GM08714 (cell line): ENCODE measurements around the gene RNF213.
"Not testable (repeated sequence)": the region's sequence is repeated elsewhere in the genome, so short reads cannot be mapped to it uniquely, and the experiment has no call there.

ENCODE experiments used
- H3K4me3 ChIP-seq: fragments of 200-500 bp; sonication (Bioruptor generic); 2 replicates; pipeline ENCODE4 v1.5.1; 2014; ENCODE audit warnings: mild to moderate bottlenecking, low read length, inconsistent platforms
- ZNF274 ChIP-seq: IDR thresholded peaks from 2 replicates; pipeline ENCODE4 v1.6.1; 2012; ENCODE audit warnings: mild to moderate bottlenecking, low read depth, low read length

Gene RNF213

GRCh38 chr17:80397034-80397387, 136.4 kb downstream of the RNF213 start:
- no peak overlapping the region for H3K4me3 ChIP-seq
- TF ChIP-seq ZNF274, result no peak

- no peak for TF ChIP-seq ZNF274
Observed at GRCh38 chr17:80397686-80398085, 137.0 kb downstream of the RNF213 start.

GRCh38 chr17:80401086-80401485, 140.4 kb downstream of the RNF213 start:
- not testable (repeated sequence) for H3K4me3 ChIP-seq

More at GRCh38 chr17:80397686-80398085, 137.0 kb downstream of the RNF213 start:
- H3K4me3 ChIP-seq, result peak overlapping the region; percentile 37; the same call in 1 of the 2 replicates

GRCh38 chr17:80402102-80402501, 141.4 kb downstream of the RNF213 start:
- H3K4me3 ChIP-seq, result not testable (repeated sequence)

- no peak overlapping the region for H3K4me3 ChIP-seq
- TF ChIP-seq ZNF274, result no peak
Observed at GRCh38 chr17:80402959-80403358, 142.3 kb downstream of the RNF213 start.

- H3K4me3 ChIP-seq, result no peak overlapping the region
- TF ChIP-seq ZNF274, result no peak
Observed at GRCh38 chr17:80406146-80406545, 145.5 kb downstream of the RNF213 start.

GRCh38 chr17:80407917-80408316, 147.3 kb downstream of the RNF213 start:
- H3K4me3 ChIP-seq, result not testable (repeated sequence)

GRCh38 chr17:80408872-80409271, 148.2 kb downstream of the RNF213 start:
- no peak overlapping the region for H3K4me3 ChIP-seq
- TF ChIP-seq ZNF274, result no peak

DNA sequence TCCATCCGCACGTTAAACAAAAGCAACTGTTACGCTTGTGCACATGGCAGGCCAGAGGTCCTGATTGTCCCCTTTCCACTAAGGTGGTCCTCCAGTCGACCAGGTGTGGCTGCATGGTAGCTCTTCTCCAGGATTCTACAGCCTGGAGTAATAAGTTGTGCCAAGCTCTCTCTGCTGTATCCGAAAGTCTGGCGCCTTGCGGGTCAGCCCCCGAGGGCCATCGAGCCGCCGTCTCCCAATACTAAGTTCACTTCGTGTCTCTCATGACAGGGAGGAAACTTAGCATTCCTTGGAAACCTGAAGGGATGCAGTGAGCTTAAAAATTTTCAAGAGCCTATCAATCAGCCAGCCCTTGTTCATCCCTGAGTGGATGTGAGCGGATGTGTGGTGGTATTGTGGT, 149.0 kb downstream of the RNF213 start:
- no peak for TF ChIP-seq ZNF274
- H3K4me3 ChIP-seq, result no peak overlapping the region

DNA sequence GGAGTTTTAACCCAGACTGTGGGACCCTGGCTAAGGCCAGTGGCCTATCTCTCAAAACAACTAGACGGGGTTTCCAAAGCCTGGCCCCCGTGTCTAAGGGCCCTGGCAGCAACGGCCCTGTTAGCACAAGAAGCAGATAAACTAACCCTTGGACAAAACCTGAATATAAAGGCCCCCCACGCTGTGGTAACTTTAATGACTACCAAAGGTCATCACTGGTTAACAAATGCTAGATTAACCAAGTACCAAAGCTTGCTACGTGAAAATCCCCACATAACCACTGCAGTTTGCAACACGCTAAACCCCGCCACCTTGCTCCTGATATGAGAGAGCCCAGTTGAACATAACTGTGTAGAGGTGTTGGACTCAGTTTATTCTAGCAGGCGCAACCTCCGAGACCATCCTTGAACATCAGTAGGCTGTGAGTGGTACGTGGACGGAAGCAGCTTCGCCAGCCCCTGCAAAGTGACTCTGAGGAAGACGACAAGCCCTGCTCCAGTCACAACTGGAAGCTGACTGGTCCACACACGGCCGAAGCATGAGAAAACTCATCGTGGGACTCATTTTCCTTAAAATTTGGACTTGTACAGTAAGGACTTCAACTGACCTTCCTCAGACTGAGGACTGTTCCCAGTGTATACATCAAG, 149.9 kb downstream of the RNF213 start:
- peak overlapping the region; percentile 24; the same call in 1 of the 2 replicates for H3K4me3 ChIP-seq

DNA sequence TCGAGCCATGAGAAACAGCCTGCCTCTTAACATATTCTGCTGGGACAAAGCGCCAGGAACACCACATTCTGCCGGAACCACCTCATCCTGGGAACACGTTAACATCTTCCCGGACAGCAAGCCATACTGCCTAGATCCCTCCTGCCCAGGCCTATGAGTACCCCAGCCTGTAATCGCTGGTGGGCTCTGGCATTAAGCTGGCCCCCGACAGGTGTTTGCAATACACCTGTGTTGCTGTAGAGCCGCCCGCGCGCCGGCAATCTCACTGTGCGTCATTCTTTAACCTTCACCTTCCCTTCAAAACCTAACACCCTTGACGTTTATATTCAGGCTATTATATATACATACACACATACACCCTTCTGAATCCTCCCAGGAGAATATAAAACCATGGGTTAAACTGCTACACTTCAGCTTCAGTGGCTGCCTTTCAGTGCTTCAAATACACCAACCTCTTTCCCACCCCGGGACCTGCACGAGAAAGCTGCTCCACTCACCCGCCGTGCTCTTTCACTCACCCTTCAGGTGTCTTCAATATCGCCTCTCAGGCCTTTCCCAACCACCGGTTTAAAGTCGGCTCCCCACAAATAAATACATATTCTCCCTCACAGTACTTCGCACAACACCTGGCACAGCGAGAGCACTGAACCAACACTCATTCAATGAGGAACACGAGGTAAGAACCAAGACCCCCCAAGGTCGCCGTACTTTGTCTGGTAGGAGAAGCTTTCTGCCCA, 153.3 kb downstream of the RNF213 start:
- no peak for TF ChIP-seq ZNF274
- H3K4me3 ChIP-seq, result peak overlapping the region; percentile 75

- peak overlapping the region; percentile 75 for H3K4me3 ChIP-seq
- no peak for TF ChIP-seq ZNF274
Observed at GRCh38 chr17:80414508-80414802, 153.8 kb downstream of the RNF213 start.

DNA sequence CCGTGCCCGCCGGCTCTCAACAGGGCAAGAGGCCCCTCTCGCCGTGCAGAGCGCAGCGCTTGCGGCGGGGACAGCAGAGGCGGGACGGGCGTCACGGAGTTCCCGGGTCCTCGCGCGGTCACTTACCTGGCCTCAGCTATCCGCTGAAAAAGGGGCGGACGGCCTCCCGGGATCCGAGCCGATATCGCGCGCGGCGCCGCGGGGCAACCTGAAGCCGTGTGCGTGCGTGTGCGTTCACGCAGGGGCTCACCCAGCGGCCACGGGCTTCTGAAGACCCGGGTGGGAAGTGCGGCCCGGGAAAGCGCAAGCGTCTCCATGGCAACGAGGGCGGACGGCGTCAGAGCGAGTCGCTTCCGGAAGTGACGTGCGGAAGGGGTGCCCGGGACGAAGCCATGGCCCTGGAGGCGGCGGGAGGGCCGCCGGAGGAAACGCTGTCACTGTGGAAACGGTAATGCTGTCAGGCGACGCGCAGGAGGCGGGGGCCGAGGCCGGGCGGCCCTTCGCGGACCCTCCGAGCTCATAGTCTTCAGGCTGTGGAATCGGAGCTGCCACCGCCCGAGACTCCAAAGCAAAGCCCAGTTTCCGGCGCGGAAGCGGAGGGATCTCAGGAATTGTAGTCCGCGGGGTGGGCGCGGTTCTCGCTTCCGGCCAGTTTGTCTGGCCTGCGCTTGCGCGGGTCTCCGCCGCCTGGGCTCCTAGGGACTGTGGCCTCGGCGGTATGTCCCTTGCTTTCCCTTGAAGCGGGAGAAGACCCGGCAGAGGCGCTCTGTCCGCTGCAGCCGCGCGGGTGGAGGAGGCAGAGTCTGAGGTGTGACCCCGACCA, 154.4 kb downstream of the RNF213 start, which contains the start of gene ENDOV:
TSS of gene ENDOV (plus strand) at position 365 of the 823 bp plus-strand sequence. CDS start at position 393, 28 bp downstream.
- H3K4me3 ChIP-seq, result peak within 1 kb of the TSS; percentile 75
- no peak for TF ChIP-seq ZNF274

DNA sequence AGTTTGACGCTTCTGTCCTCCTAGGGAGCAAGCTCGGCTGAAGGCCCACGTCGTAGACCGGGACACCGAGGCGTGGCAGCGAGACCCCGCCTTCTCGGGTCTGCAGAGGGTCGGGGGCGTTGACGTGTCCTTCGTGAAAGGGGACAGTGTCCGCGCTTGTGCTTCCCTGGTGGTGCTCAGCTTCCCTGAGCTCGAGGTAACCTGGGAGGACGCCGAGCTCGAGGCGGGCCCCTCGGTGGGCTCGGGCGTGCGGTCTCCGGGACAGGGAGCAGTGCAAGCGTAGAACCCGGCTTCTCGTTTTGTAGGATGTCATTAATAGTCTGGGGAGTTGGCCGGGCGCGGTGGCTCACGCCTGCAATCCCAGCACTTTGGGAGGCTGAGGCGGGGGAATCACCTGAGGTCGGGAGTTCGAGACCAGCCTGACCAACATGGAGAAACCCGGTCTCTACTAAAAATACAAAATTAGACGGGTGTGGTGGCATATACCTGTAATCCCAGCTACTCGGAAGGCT, 155.0 kb downstream of the RNF213 start:
- H3K4me3 ChIP-seq, result peak overlapping the region; percentile 75
- no peak for TF ChIP-seq ZNF274

DNA sequence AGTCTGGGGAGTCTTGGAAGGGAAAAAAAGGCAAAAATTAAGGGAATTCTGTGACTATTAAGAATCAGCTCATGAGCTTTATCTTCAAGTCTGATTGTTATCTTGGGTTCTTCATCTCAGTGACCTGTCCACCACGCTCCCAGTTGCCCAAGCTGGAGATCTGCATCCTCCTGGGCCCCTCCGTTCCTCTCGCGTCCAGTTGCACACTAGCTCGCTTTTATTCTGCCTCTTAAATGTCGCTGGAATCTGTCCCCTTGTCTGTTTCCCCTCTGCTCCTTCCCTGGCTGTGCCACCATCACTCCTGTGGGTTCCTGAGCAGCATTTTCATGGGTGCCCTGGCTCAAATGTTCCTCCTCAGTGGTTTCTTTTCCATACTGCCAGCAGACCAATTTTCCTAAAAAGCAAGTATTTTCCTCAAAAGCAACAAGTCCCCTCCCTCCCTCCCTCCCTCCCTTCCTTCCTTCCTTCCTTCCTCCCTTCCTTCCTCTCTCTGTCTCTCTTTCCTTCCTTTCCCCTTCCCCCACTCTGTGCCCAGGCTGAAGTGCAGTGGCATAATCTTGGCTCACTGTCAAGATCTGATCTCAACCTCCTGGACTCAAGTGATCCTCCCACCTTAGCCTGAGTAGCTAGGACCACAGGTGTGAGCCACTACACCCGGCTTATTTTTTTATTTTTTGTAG, 155.7 kb downstream of the RNF213 start:
- no peak for TF ChIP-seq ZNF274

More for the DNA sequence above, 155.7 kb downstream of the RNF213 start:
- H3K4me3 ChIP-seq, result peak overlapping the region; percentile 75; the same call in 1 of the 2 replicates
